RPMI7951 (cell line): ENCODE data around the gene NCAM2. TPM values are rescaled to one million over a fixed set of nuclear protein-coding genes. Genes with fewer than 3 reads are reported as not detected.
A peak's percentile ranks its signal among the peaks of the same experiment; 100 is the strongest.

Experiments
- DNase-seq: peaks from one replicate; pipeline ENCODE4 v3.0.0-alpha.2; 2012; ENCODE audit warnings: low read depth
- total RNA-seq: library from RNA; depleted of rRNA; stranded (reverse); fragments of >200 nt; shearing (Covaris generic); gene quantifications from 2 replicates; pipeline ENCODE4 v1.2.3, GENCODE V29; 2014

The NCAM2 gene
- total RNA-seq, 1 experiment from 2014 or later: 0.12 TPM

DNA sequence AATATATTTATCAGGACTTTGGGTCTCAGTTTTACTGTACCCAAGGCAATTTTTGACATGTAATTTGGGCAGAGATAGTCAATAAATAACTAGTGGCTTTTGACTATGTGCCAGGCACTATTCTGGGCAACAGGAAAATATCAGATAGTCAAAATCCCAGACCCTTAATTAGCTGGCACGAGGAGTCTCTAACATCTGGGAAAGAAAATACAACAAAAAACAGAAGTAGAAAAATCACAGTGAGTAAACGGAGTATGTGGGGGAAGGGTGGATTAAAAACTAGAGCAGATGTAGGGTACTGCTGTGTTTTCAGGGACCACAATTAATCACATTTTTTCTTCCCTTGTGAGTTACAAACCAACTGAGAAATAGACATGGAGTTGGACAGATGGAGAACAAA is 217.8 kb downstream of the NCAM2 start:
- DNase-seq: no peak

DNA sequence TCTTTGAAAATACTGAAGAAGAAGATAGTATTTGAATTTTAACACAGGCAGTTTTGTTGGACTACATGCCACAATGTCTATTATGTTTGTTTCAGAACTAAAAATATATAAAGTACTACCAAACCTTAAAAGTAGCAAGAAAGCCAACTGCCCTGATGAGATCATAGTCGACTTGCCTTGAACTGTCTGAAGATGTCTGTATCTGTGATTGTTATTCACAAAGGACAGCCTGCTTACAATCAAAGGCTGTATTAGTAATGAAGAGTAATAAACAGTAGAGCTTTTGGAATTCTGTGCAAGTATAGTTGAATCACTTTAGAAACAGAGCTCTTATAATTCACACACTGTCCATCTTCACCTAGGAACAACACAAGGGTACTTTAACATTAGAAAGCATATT is 228.3 kb downstream of the NCAM2 start:
- no peak for DNase-seq

- peak; percentile 7 for DNase-seq
Observed at GRCh38 chr21:21230672-21231071, 232.5 kb downstream of the NCAM2 start.

- no peak for DNase-seq
Observed at GRCh38 chr21:21231913-21232312, 233.7 kb downstream of the NCAM2 start.

- DNase-seq: peak; percentile 13
Observed at GRCh38 chr21:21232320-21232719, 234.1 kb downstream of the NCAM2 start.

DNA sequence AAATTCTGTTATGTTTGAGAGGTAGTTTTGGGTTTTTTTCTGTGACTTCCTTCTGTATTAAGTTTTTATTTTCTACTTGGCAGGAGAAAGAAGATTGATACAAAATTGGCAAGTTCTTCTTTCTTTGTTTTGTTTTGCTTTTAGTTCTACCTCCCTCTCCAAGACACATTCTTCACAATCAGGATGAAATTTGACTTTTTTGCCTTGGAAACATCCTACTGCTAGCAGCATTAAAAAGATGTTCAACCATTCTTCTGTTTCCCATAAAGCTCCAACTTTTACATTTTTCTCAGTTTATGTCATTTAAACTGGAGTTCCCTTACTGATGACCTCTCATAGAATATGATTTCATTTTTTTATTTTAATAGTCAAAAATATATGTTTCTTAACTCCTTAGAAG is 234.8 kb downstream of the NCAM2 start:
- no peak for DNase-seq

DNA sequence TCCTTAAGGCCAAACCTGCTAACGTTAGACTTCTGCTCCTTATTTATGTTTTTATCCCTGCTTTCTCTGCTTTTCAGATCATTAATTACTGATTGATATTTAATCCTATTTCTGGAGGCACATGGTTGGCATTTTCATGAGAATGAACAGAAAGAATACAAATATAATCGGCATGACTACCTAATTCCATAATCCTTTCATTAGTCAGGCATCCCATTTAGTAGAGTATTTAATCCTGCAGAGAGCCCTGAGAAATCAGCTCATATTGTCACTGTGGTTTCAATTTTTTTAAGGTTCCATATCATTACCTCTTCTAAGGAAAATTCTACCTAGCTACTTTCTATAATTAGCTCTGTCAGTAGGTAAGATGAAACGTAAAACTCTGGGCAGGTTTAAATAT is 238.8 kb downstream of the NCAM2 start:
- no peak for DNase-seq

- no peak for DNase-seq
Observed at GRCh38 chr21:21238629-21239400, 240.6 kb downstream of the NCAM2 start.

DNA sequence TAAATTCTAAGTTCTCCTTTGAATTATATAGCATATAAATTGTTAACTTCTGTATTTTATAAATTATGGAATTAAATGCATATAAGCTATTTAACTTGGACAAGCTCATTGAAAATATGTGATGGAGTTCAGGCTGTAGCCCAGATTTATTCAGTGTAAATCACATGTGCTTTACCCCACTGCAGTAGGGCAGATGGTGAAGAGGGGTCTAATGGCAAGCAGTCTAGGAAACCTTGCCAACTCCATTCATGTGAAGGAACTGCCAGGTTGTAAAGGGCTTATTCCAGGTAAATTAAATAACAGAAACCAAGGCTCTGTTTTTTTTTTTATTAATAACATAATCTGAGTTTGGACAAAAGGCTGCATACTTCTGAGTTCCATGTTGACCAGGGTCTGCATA is 243.2 kb downstream of the NCAM2 start:
- DNase-seq: no peak

- no peak for DNase-seq
Observed at GRCh38 chr21:21246007-21246406, 247.8 kb downstream of the NCAM2 start.

DNA sequence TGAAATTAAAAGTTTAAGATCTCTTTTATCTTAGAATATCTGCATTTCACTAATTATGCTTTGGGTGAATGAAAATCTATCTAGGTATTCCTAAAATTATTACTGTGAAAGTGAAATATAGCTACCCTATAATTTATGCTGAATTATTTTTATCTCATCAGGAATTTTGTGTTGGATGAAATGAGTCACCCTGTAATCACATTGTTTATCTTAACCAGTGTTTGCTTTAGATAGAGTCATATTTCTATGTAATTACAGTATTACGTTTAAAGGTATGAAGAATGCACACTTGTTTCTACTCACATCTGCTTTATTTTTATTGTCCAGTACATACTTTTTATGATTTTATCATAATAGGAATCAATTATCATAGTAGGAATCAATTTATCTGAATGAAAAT is 249.2 kb downstream of the NCAM2 start:
- DNase-seq: no peak

- no peak for DNase-seq
Observed at GRCh38 chr21:21262048-21262447, 263.8 kb downstream of the NCAM2 start.

- DNase-seq: no peak
Observed at GRCh38 chr21:21268061-21268471, 269.9 kb downstream of the NCAM2 start.

- DNase-seq: no peak
Observed at GRCh38 chr21:21268885-21269284, 270.7 kb downstream of the NCAM2 start.

DNA sequence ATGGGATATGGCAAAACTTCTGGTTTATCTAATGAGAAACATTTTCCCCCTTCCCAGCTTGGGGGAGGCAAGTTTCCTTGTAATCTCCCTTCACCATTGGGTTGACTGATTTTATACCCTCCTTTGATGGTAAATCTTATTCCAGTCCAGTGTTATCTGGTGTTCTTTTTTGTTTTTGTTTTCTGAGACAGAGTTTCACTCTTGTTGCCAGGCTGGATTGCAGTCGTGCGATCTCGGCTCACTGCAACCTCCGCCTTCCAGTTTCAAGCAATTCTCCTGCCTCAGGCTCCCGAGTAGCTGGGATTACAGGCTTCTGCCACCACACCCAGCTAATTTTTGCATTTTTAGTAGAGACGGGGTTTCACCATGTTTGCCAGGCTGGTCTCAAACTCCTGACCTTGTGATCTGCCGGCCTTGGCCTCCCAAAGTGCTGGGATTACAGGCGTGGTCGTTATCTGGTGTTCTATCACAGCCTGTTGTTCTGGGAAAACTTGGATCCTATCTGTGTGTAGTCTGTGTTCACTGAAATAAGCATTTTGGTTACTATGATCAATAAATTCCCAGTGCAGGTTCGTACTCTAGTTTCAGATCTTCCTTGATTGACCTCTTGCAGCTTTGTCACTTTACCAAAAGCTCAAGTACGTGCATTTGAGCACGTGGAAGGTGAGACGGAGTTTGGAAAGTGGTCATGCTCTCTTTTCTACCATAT is 281.1 kb downstream of the NCAM2 start:
- DNase-seq: no peak

GRCh38 chr21:21283810-21284209 is 285.6 kb downstream of the NCAM2 start:
- DNase-seq: no peak

DNA sequence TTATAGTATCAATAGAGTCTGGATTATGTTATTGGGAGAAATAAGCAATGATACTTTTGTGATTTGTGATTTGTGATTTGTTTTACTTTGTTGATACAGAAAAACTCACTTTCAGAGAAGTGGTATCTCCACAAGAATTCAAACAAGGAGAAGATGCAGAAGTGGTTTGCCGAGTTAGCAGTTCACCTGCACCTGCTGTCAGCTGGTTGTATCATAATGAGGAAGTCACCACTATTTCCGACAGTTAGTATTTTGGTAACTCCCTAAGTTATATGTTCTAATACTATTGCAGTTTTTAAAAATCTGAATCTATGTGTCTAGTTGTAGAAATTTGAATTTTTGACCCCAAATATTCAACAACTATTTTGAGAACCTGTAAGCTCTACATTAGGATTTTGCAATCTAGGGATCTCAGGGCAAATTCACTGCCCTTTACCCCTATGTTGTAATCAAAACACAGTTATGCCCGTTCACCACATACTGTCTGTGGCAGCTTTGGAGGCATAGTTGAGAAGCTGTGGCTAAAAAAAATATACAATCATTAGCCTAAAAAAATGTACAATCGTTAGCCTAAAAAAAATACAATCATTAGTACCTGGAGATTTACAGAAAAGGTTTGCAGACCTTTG is 288.1 kb downstream of the NCAM2 start:
- no peak for DNase-seq

- DNase-seq: no peak
Observed at GRCh38 chr21:21290751-21291150, 292.5 kb downstream of the NCAM2 start.

DNA sequence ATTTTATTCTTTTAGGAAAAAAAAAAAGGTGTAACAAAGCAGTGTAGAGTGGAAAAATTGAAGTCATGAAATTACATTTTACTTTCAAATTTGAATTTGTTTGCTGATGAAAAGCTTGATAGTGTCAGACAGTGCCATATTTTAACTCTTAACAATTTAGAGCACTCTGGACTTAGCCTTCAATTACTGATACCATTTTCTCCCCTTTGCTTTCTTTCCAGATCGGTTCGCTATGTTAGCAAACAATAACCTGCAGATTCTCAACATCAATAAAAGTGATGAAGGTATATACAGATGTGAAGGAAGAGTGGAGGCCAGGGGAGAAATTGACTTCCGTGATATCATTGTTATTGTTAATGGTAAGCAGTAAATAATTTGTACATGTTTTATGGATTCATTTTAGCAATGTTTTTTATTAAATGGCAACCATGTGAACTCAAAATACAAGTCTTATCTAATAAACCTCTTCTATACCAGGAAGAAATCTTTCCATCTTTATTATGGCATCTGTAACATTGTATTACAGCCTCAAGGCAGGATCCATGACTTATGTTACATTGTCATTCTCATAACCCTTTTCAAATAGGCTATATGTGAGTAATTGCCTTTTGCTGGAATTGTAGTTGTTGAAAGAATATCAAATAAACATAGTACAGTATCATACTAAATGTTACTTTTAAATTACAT is 293.8 kb downstream of the NCAM2 start:
- DNase-seq: no peak

- no peak for DNase-seq
Observed at GRCh38 chr21:21295303-21295702, 297.1 kb downstream of the NCAM2 start.

GRCh38 chr21:21297211-21297610 is 299.0 kb downstream of the NCAM2 start:
- no peak for DNase-seq

DNA sequence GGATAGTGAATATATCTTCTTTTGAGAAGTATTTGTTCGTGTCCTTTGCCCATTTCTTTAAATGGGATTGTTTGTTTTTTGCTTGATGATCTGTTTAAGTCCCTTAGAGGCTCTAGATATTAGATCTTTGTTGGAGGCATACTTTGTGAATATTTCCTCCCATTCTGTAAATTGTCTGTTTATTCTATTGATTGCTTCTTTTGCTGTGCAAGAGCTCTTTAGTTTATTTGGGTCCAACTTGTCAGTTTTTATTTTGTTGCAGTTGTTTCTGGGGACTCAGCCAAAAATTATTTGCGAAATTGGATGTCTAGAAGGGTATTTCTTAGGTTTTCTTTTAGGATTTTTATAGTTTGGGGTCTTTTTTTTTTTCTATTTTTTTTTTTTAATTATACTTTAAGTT is 302.8 kb downstream of the NCAM2 start:
- no peak for DNase-seq
